Suprapubic skin (tissue), 4 donors: ENCODE measurements around the gene GRIN3B.

Experiments
- EP300 ChIP-seq: sonication (generic); formaldehyde crosslinking; IDR thresholded peaks from one replicate; pipeline ENCODE4 v1.6.1; 2017; ENCODE audit warnings: antibody characterized with exemption
- POLR2A ChIP-seq, 2 donors: fragments of 450-650 bp; IDR thresholded peaks; one replicate each; pipeline ENCODE4 v1.6.1; 2017; ENCODE audit warnings: antibody characterized with exemption in 2 of 2, mild to moderate bottlenecking in 2 of 2, moderate library complexity in 2 of 2
- POLR2AphosphoS5 ChIP-seq, 3 donors: sonication (generic); formaldehyde crosslinking; IDR thresholded peaks; one replicate each; pipeline ENCODE4 v1.6.1; 2017; ENCODE audit warnings: antibody characterized with exemption in 3 of 3
- TF ChIP-seq, protein P1 (sequence below), 2 donors: fragments of 200-600 bp in 1 of 2; fragments of 450-650 bp in 1 of 2; sonication (generic) in 1 of 2; IDR thresholded peaks; one replicate each; pipeline ENCODE4 v1.5.1; 2016 to 2019; ENCODE audit warnings: antibody characterized with exemption in 2 of 2, mild to moderate bottlenecking in 1 of 2, moderate library complexity in 1 of 2

GRCh38 chr19:1026783-1027649 lies 26.8 kb downstream of the GRIN3B start:
- TF ChIP-seq, protein P1, sequence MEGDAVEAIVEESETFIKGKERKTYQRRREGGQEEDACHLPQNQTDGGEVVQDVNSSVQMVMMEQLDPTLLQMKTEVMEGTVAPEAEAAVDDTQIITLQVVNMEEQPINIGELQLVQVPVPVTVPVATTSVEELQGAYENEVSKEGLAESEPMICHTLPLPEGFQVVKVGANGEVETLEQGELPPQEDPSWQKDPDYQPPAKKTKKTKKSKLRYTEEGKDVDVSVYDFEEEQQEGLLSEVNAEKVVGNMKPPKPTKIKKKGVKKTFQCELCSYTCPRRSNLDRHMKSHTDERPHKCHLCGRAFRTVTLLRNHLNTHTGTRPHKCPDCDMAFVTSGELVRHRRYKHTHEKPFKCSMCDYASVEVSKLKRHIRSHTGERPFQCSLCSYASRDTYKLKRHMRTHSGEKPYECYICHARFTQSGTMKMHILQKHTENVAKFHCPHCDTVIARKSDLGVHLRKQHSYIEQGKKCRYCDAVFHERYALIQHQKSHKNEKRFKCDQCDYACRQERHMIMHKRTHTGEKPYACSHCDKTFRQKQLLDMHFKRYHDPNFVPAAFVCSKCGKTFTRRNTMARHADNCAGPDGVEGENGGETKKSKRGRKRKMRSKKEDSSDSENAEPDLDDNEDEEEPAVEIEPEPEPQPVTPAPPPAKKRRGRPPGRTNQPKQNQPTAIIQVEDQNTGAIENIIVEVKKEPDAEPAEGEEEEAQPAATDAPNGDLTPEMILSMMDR (IDR thresholded peaks at IDR 0.05), result no peak
- no peak for TF ChIP-seq EP300
- no peak for TF ChIP-seq POLR2AphosphoS5 (IDR thresholded peaks at IDR 0.05)
- no peak for TF ChIP-seq POLR2A (IDR thresholded peaks at IDR 0.05)
